ENCODE data around the gene GXYLT2.

The GXYLT2 gene

DNA sequence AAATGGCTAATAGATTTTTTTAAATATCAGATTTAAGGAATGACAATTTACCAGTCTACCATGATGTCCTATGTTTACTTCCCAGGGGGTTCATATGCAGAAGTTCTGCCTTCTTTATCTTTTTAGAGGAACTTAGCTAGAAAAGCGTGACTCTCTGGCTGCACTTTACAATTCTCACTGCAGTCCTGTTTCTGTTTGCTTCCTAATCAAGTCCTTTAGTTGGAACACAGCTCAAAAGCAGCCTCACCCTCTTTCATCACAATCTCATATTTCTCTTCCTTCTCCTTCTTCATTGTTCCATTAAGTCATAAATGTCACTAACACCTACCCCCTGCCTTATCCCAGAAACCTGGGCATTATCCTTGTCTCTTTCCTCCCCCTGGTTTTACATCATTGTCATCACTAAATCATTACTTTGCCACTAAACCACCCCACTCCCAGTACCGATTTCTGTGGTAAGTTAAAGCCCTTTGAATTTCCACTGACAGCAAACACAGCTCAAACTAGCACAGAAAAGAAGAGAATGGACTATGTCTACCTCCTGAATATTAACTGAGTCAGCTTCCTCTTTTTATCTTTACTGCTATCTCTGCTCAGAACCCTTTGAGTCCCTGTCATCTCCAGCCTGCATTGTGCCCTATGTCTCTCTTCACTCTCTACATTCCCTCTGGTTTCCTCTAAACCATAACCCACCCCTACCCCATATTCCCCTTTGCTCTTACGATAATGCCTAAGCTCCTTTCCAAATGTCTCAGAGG lies 94.9 kb downstream of the GXYLT2 start:
- H4K20me1 ChIP-seq (ENCODE audit: insufficient read depth, low read length) = no peaks in the 10 kb centered on the region
- no peak overlapping the region for H3K4me3 ChIP-seq (ENCODE audit: low read depth in 1 of 2, low read length in 2 of 2)
- no peak for DNase-seq
- no peaks in the 10 kb centered on the region for H3K4me1 ChIP-seq (ENCODE audit: insufficient read depth, low read length)
- H3K4me2 ChIP-seq (ENCODE audit: insufficient read depth, low read length) = no peak overlapping the region
- ATAC-seq (ENCODE audit: insufficient read depth, low read depth) = peak; percentile 22; the same call in 1 of the 3 replicates
- H3K79me2 ChIP-seq (ENCODE audit: insufficient read depth, low read length) = no peaks in the 10 kb centered on the region
- TF ChIP-seq CTCF (IDR thresholded peaks at IDR 0.05; ENCODE audit: borderline replicate concordance, extremely low read depth, low read length, poor library complexity, severe bottlenecking) = no peak
- no peak for TF ChIP-seq EZH2 (IDR thresholded peaks at IDR 0.05; ENCODE audit: borderline replicate concordance, low read depth, low read length, severe bottlenecking)
- no peak overlapping the region for H3K27ac ChIP-seq (ENCODE audit: low read length)
- H3K9me3 ChIP-seq (ENCODE audit: insufficient read depth, low read length, severe bottlenecking) = no peaks in the 10 kb centered on the region
- H2AFZ ChIP-seq (ENCODE audit: low read depth, low read length) = no peak overlapping the region
- peaks cover 9% of the 10 kb centered on the region for H3K36me3 ChIP-seq (ENCODE audit: insufficient read depth, low read length)
- H3K27me3 ChIP-seq (ENCODE audit: insufficient read depth, low read length, poor library complexity) = no peaks in the 10 kb centered on the region
- no peak overlapping the region for H3K9ac ChIP-seq (ENCODE audit: low read depth, low read length)

- no peak overlapping the region for H3K9ac ChIP-seq (ENCODE audit: low read depth, low read length)
- H3K27ac ChIP-seq (ENCODE audit: low read length) = no peak overlapping the region
- ATAC-seq (ENCODE audit: insufficient read depth, low read depth) (no peak), DNase-seq (no peak)
- H3K9me3 ChIP-seq (ENCODE audit: insufficient read depth, low read length, severe bottlenecking) = no peaks in the 10 kb centered on the region
- H3K36me3 ChIP-seq (ENCODE audit: insufficient read depth, low read length) = peaks cover 3% of the 10 kb centered on the region
- no peaks in the 10 kb centered on the region for H3K79me2 ChIP-seq (ENCODE audit: insufficient read depth, low read length)
- TF ChIP-seq EZH2 (IDR thresholded peaks at IDR 0.05; ENCODE audit: borderline replicate concordance, low read depth, low read length, severe bottlenecking) (no peak), CTCF (IDR thresholded peaks at IDR 0.05; ENCODE audit: borderline replicate concordance, extremely low read depth, low read length, poor library complexity, severe bottlenecking) (no peak)
- H3K4me3 ChIP-seq (ENCODE audit: low read depth in 1 of 2, low read length in 2 of 2) = no peak overlapping the region
- H3K27me3 ChIP-seq (ENCODE audit: insufficient read depth, low read length, poor library complexity) = no peaks in the 10 kb centered on the region
- H2AFZ ChIP-seq (ENCODE audit: low read depth, low read length) = no peak overlapping the region
- no peaks in the 10 kb centered on the region for H4K20me1 ChIP-seq (ENCODE audit: insufficient read depth, low read length)
- H3K4me2 ChIP-seq (ENCODE audit: insufficient read depth, low read length) = no peak overlapping the region
- H3K4me1 ChIP-seq (ENCODE audit: insufficient read depth, low read length) = no peaks in the 10 kb centered on the region
Measured at GRCh38 chr3:72985576-72985975, 97.7 kb downstream of the GXYLT2 start.

GRCh38 chr3:72990701-72991395 lies 103.0 kb downstream of the GXYLT2 start:
- H3K4me2 ChIP-seq (ENCODE audit: insufficient read depth, low read length) = no peak overlapping the region
- H3K9ac ChIP-seq (ENCODE audit: low read depth, low read length) = no peak overlapping the region
- H3K36me3 ChIP-seq (ENCODE audit: insufficient read depth, low read length) = no peaks in the 10 kb centered on the region; the same call in 1 of the 2 replicates
- H3K9me3 ChIP-seq (ENCODE audit: insufficient read depth, low read length, severe bottlenecking) = no peaks in the 10 kb centered on the region
- H3K4me1 ChIP-seq (ENCODE audit: insufficient read depth, low read length) = peaks cover 6% of the 10 kb centered on the region; the same call in 1 of the 2 replicates
- H3K27ac ChIP-seq (ENCODE audit: low read length) = no peak overlapping the region
- no peak for TF ChIP-seq EZH2 (IDR thresholded peaks at IDR 0.05; ENCODE audit: borderline replicate concordance, low read depth, low read length, severe bottlenecking)
- TF ChIP-seq CTCF (IDR thresholded peaks at IDR 0.05; ENCODE audit: borderline replicate concordance, extremely low read depth, low read length, poor library complexity, severe bottlenecking) = no peak
- H3K27me3 ChIP-seq (ENCODE audit: insufficient read depth, low read length, poor library complexity) = no peaks in the 10 kb centered on the region
- no peaks in the 10 kb centered on the region for H4K20me1 ChIP-seq (ENCODE audit: insufficient read depth, low read length)
- peaks cover 4% of the 10 kb centered on the region for H3K79me2 ChIP-seq (ENCODE audit: insufficient read depth, low read length)
- H3K4me3 ChIP-seq (ENCODE audit: low read depth in 1 of 2, low read length in 2 of 2) = no peak overlapping the region
- DNase-seq = no peak
- H2AFZ ChIP-seq (ENCODE audit: low read depth, low read length) = no peak overlapping the region
- no peak; the same call in 2 of the 3 replicates for ATAC-seq (ENCODE audit: insufficient read depth, low read depth)

All from DND-41 (cell line).